ENCODE results near the gene GLCCI1. TPM values are rescaled to one million over a fixed set of nuclear protein-coding genes. Genes with fewer than 3 reads are reported as not detected.

GLCCI1 gene
- total RNA-seq, 1 experiment from 2014 or later, result 4.6 TPM

GRCh38 chr7:8063706-8064297, 95.2 kb downstream of the GLCCI1 start:
- ChIA-PET RAD21 (ENCODE audit: low non-redundant PET in 1 of 2, low total read pairs in 2 of 2, uncharacterized antibody in 2 of 2, unreplicated experiment in 2 of 2) (no interaction called here), POLR2A (no interaction called here), CTCF (no interaction called here)
- intact Hi-C loops (cut with micrococcal nuclease), result no loop called here
- Histone ChIP-seq H3K9ac (ENCODE audit: low read length) (no peak overlapping the region), H3K9me3 (ENCODE audit: control insufficient read depth in 1 of 2, insufficient read depth in 1 of 2, low read depth in 1 of 2, low read length in 2 of 2) (no peaks in the 10 kb centered on the region), H3K36me3 (ENCODE audit: control insufficient read depth in 1 of 2, insufficient read depth in 2 of 2, low read length in 2 of 2) (no peaks in the 10 kb centered on the region), H3K9me2 (ENCODE audit: insufficient read depth) (no peaks in the 10 kb centered on the region), H3K4me2 (ENCODE audit: low read length) (no peak overlapping the region), H3K27me3 (ENCODE audit: insufficient read depth, low read length) (no peaks in the 10 kb centered on the region), H3K4me1 (ENCODE audit: control insufficient read depth in 1 of 2, insufficient read depth in 2 of 2, low read length in 2 of 2) (peaks cover 0 to 10% of the 10 kb centered on the region in 2 experiments; a peak in 2 of 4 replicates), H3K27ac (ENCODE audit: low read depth, low read length) (no peak overlapping the region), H2AFZ (ENCODE audit: low read depth, low read length, poor library complexity, severe bottlenecking) (no peak overlapping the region), H3K79me2 (ENCODE audit: insufficient read depth, low read length) (no peaks in the 10 kb centered on the region), H3K4me3 (replicated peaks in 1 of 2; ENCODE audit: low read depth in 1 of 2, low read length in 2 of 2) (no peak overlapping the region), H4K20me1 (ENCODE audit: insufficient read depth) (no peaks in the 10 kb centered on the region)
- no TSS peak for BruUV-seq (replicated peaks)
- TF ChIP-seq MAX (IDR thresholded peaks at IDR 0.05) (no peak), REST (IDR thresholded peaks at IDR 0.05; ENCODE audit: low read depth) (no peak), POLR2AphosphoS5 (IDR thresholded peaks at IDR 0.05; ENCODE audit: low read depth, low read length) (no peak), RAD21 (IDR thresholded peaks at IDR 0.05; ENCODE audit: low read depth) (no peak), CEBPB (IDR thresholded peaks at IDR 0.05; ENCODE audit: low read depth) (no peak), CTCF (IDR thresholded peaks at IDR 0.05 in 2 of 3, conservative IDR thresholded peaks at IDR 0.05 in 1 of 3; ENCODE audit: borderline replicate concordance in 1 of 3, insufficient read depth in 1 of 3, low read depth in 2 of 3, low read length in 2 of 3) (no peak), YY1 (IDR thresholded peaks at IDR 0.05; ENCODE audit: extremely low read depth, insufficient replicate concordance, low read depth, low read length) (no peak), FOSL1 (IDR thresholded peaks at IDR 0.05; ENCODE audit: low read depth) (no peak), ZFX (IDR thresholded peaks at IDR 0.05) (no peak), SRF (IDR thresholded peaks at IDR 0.05; ENCODE audit: low read depth) (no peak), ZBTB33 (IDR thresholded peaks at IDR 0.05; ENCODE audit: extremely low read depth, insufficient replicate concordance, low read length) (no peak), ATF3 (IDR thresholded peaks at IDR 0.05) (no peak), SIN3A (IDR thresholded peaks at IDR 0.05; ENCODE audit: low read depth) (no peak), EZH2phosphoT487 (IDR thresholded peaks at IDR 0.05; ENCODE audit: borderline replicate concordance) (no peak), EGR1 (IDR thresholded peaks at IDR 0.05; ENCODE audit: low read depth) (no peak)
- DNase-seq (ENCODE audit: low read depth, low spot score) (no peak), ATAC-seq (no peak)

Data from HCT116 (cell line).